Esophagus muscularis mucosa (tissue), 4 donors: ENCODE data around the gene SCML2. TPM values are rescaled to one million over a fixed set of nuclear protein-coding genes. Genes with fewer than 3 reads are reported as not detected.

Experiments used
- DNase-seq: peaks from one replicate; pipeline ENCODE4 v3.0.0-alpha.2; 2017; ENCODE audit errors: extremely low spot score
- H3K27ac ChIP-seq, 4 donors: fragments of 200-600 bp; sonication (generic); replicated peaks in 1 of 4; 1 replicate in 3 of 4; 2 replicates in 1 of 4; pipeline ENCODE4 v1.5.1; 2016 to 2019; ENCODE audit warnings: mild to moderate bottlenecking in 1 of 4
- H3K27me3 ChIP-seq, 4 donors: fragments of 200-600 bp; sonication (generic); one replicate each; pipeline versions ENCODE4 v1.5.1 to v1.6.0; 2016 to 2019
- H3K36me3 ChIP-seq, 4 donors: fragments of 200-600 bp; sonication (generic); one replicate each; pipeline ENCODE4 v1.5.1; 2016 to 2019
- H3K4me1 ChIP-seq, 4 donors: fragments of 200-600 bp; sonication (generic); one replicate each; pipeline ENCODE4 v1.5.1; 2016 to 2019
- H3K4me3 ChIP-seq, 4 donors: fragments of 200-600 bp; sonication (generic); 1 replicate in 2 of 4; 2 replicates in 2 of 4; pipeline ENCODE4 v1.5.1; 2016 to 2019; ENCODE audit warnings: mild to moderate bottlenecking in 4 of 4, moderate library complexity in 1 of 4
- H3K9me3 ChIP-seq, 4 donors: fragments of 200-600 bp; sonication (generic); 1 replicate in 3 of 4; 2 replicates in 1 of 4; pipeline ENCODE4 v1.5.1; 2016 to 2019
- CTCF ChIP-seq, 3 experiments: fragments of 200-600 bp in 2 of 3; fragments of 450-650 bp in 1 of 3; sonication (generic) in 2 of 3; IDR thresholded peaks; one replicate each; pipeline ENCODE4 v1.5.1; 2017 to 2019; ENCODE audit warnings: antibody characterized with exemption in 3 of 3, mild to moderate bottlenecking in 2 of 3, moderate library complexity in 1 of 3
- EP300 ChIP-seq: sonication (generic); formaldehyde crosslinking; IDR thresholded peaks from one replicate; pipeline ENCODE4 v1.6.1; 2017; ENCODE audit warnings: antibody characterized with exemption
- POLR2A ChIP-seq: fragments of 450-650 bp; IDR thresholded peaks from one replicate; pipeline ENCODE4 v1.6.1; 2017; ENCODE audit warnings: antibody characterized with exemption, moderate library complexity, mild to moderate bottlenecking, low read depth
- POLR2AphosphoS5 ChIP-seq, 2 donors: sonication (generic); formaldehyde crosslinking; IDR thresholded peaks; one replicate each; pipeline ENCODE4 v1.6.1; 2017; ENCODE audit warnings: antibody characterized with exemption in 2 of 2
- WGBS: methylation state at CpG from one replicate; pipeline ENCODE4 v1.1.5; 2018; 5-methylcytosine and 5-hydroxymethylcytosine counted together
- intact Hi-C: fragments of 100-400 bp; cut with DNase I; formaldehyde crosslinking; loops from one replicate; pipeline ENCODE4 v1.15.1; 2023
- total RNA-seq, 4 donors: library from RNA; depleted of rRNA; stranded (reverse); fragments of >200 nt; gene quantifications; one replicate each; pipeline versions ENCODE4 v1.1.0 to v1.2.1, GENCODE V29; 2016

Gene SCML2
- 1 to 10 TPM in 3 of 4 donors, under 1 TPM in 1; 0.99 to 2.6 (median 1.7) TPM for total RNA-seq

- 24% methylated on average over 19 of the region's 92 CpGs for WGBS
- intact Hi-C loops: no loop called here
- no peak for DNase-seq
Measured at GRCh38 chrX:18354369-18355223, at the start of gene SCML2. TSS of gene SCML2 (minus strand) at chrX:18354688. CDS start at chrX:18334071, 20,617 bp downstream.

GRCh38 chrX:18401848-18402213 lies 47.3 kb upstream of the SCML2 start:
- Histone ChIP-seq H3K9me3 (no peaks in the 10 kb centered on the region), H3K4me3 (no peak overlapping the region), H3K4me1 (no peaks in the 10 kb centered on the region), H3K27me3 (no peaks in the 10 kb centered on the region), H3K27ac (no peak overlapping the region), H3K36me3 (no peaks in the 10 kb centered on the region)
- TF ChIP-seq EP300 (no peak), CTCF (IDR thresholded peaks at IDR 0.05) (no peak), POLR2AphosphoS5 (IDR thresholded peaks at IDR 0.05) (no peak), POLR2A (no peak)
- WGBS: 69% methylated on average over 4 of the region's 4 CpGs
- DNase-seq: no peak
- intact Hi-C loops: no loop called here

More at GRCh38 chrX:18354369-18355223, at the start of gene SCML2:
- Histone ChIP-seq H3K27ac (peak within 1 kb of the TSS; percentile 56 to 74 (median 64)), H3K4me3 (peak within 1 kb of the TSS; percentile 58 to 73 (median 60)), H3K9me3 (no peaks in the 10 kb centered on the region), H3K27me3 (peaks cover 0 to 6% (median 0%) of the 10 kb centered on the region in 4 donors), H3K4me1 (peaks cover 0 to 12% (median 7%) of the 10 kb centered on the region in 4 donors), H3K36me3 (no peaks in the 10 kb centered on the region)
- TF ChIP-seq CTCF (IDR thresholded peaks at IDR 0.05): no peak
- no peak for TF ChIP-seq POLR2AphosphoS5 (IDR thresholded peaks at IDR 0.05)
- no peak for TF ChIP-seq EP300
- TF ChIP-seq POLR2A: no peak

- Histone ChIP-seq H3K4me3 (no peak overlapping the region), H3K36me3 (no peaks in the 10 kb centered on the region), H3K4me1 (no peaks in the 10 kb centered on the region), H3K27me3 (no peaks in the 10 kb centered on the region), H3K9me3 (no peaks in the 10 kb centered on the region), H3K27ac (no peak overlapping the region)
- TF ChIP-seq POLR2AphosphoS5 (IDR thresholded peaks at IDR 0.05): no peak
- no peak for TF ChIP-seq CTCF (IDR thresholded peaks at IDR 0.05)
- no peak for TF ChIP-seq POLR2A
- no peak for TF ChIP-seq EP300
- DNase-seq: no peak
- intact Hi-C loops: loop anchor here (5.0 kb wide), 2 partner anchors 503 to 938 kb away; no protein-coding TSS in a partner anchor
- WGBS: 84% methylated on average over 11 of the region's 11 CpGs
Measured at GRCh38 chrX:18394477-18394876, 40.0 kb upstream of the SCML2 start.

- WGBS: 19% methylated on average over 9 of the region's 9 CpGs
- no peak for TF ChIP-seq POLR2A
- TF ChIP-seq CTCF (IDR thresholded peaks at IDR 0.05): peak; percentile 66 to 88 (median 76)
- no peak for TF ChIP-seq POLR2AphosphoS5 (IDR thresholded peaks at IDR 0.05)
- TF ChIP-seq EP300: no peak
- DNase-seq: no peak
- no peaks in the 10 kb centered on the region for H3K36me3 ChIP-seq
- H3K9me3 ChIP-seq: no peaks in the 10 kb centered on the region
- H3K4me1 ChIP-seq: no peaks in the 10 kb centered on the region
- H3K4me3 ChIP-seq: no peak overlapping the region
- no peak overlapping the region for H3K27ac ChIP-seq
- H3K27me3 ChIP-seq: no peaks in the 10 kb centered on the region
- intact Hi-C loops: loop anchor here (5.0 kb wide), 2 partner anchors 506 to 941 kb away; no protein-coding TSS in a partner anchor
Measured at GRCh38 chrX:18390941-18391538, 36.6 kb upstream of the SCML2 start.
